SK-N-MC (cell line): ENCODE results near the gene GNA14.

Source experiments
- EZH2 ChIP-seq: fragments of 200-600 bp; sonication (generic); IDR thresholded peaks from one replicate; pipeline ENCODE4 v1.6.1; 2017; ENCODE audit warnings: antibody characterized with exemption
- FOXP2 ChIP-seq: optimal IDR thresholded peaks from 2 replicates; pipeline ENCODE3; 2011; ENCODE audit warnings: mild to moderate bottlenecking, moderate library complexity; ENCODE audit not compliant: insufficient read depth; ENCODE audit errors: extremely low read length, control extremely low read depth
- POLR2AphosphoS5 ChIP-seq: IDR thresholded peaks from 2 replicates; pipeline ENCODE4 v1.6.1; 2012; ENCODE audit warnings: mild to moderate bottlenecking, low read depth, low read length, borderline replicate concordance

DNA sequence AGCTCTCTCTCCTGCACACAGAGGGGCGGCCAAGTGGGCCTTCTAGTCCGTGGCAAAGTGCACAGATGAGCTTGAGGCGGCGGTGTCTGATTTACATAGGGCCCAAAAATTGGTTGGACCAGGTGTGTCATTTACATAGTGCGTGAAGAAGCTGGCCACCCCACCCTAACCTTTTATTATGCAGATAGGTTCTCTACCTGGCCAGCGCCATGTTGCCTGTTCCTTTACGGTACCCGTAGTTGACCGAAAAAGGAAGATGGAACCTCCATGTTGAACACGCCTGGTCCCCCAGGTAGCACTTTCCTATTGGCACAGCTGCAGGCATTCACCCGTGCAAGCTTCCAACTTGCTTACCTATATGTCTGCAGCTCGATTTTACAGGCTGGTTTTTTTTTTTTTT, 61.5 kb downstream of the GNA14 start:
- TF ChIP-seq EZH2 (no peak), POLR2AphosphoS5 (no peak), FOXP2 (no peak)
